GM21381 (cell line): ENCODE data around the gene PCED1B.

Experiments
- ATAC-seq: cut with Tn5 transposase; IDR thresholded peaks from one replicate; pipeline ENCODE4 v1.9.1; 2021; ENCODE audit warnings: mild to moderate bottlenecking, moderate library complexity; ENCODE audit not compliant: unreplicated experiment

The PCED1B gene

DNA sequence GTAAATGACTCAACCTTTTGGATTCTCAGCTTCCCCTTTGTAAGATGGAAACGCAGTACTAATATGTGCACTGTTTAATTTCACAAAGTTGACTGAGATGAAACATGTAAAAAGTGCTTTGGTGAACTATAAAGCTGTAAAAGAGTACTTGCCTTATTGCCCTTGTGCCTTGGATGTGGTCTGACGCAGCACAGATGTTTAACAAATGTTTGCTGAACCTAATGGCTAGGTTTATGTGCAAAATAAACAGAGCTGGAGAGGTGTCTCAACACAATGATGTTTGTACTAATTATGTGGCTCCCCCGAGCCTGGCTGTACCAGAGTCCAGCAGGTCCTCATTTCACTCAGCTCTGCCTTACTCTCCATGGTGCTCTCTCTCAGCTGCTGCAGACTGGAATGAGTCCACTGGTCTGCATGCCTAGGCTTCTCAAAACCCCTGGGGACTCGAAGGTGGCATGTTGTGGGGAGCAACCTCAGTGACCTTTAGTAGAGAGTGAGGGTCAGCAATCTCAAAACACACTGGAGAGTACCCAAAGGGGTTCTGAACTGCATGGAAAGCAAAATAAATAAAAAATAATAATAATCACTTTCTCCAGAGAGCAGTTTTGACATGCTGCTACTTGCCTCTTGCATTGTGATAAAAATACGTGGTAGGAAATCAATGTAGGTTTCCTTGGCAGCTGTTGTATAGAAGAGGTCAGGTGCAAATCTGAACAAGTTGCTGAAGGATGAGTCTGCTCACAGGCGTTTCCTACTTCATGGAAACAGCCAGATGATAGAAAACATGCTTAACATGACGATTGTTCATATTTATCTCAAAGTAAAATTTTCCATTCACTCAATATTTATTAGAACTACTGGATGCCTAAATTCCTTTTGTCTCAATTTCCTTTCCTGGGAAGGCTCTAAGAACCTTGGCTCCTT, 8.9 kb downstream of the PCED1B start:
- no peak for ATAC-seq

GRCh38 chr12:47091009-47091408, 11.6 kb downstream of the PCED1B start:
- ATAC-seq = no peak

GRCh38 chr12:47094804-47095203, 15.4 kb downstream of the PCED1B start:
- no peak for ATAC-seq

DNA sequence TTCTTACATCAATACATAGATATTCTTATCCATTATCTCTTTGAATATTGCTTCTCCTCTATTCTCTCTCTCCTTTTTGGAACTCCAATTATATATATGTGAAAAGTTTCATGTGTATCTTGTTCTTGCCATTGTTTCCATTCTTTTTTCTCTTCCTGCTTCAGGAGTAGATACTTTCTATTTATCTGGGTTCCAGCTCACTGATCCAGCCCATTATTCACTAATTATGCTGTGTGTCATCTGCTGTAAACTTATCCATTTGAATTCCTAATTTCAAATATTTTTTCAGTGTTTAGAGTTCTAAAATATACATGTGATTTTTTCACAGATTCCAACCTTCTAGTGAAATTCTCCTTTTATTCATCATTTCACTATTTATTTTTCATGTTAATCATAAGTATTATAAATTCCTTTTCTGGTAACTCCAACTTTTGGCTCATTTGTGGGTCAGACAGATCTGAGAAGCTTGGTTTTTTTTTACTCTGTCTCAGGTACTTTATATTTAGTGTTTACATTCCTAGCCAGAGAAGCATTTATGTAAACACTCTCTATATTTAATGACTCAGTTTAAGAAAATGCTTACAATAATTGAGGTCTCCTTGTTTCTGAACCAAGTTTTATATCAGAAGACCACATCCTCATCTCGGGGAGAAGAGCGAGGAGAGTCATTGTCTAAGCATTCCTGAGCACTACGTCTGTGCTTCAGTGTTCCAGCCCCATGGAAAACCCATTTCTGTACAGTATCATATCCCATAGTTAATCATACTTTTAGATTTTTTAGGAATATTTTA, 16.2 kb downstream of the PCED1B start:
- ATAC-seq = no peak

GRCh38 chr12:47097276-47097896, 18.0 kb downstream of the PCED1B start:
- no peak for ATAC-seq

GRCh38 chr12:47098099-47098498, 18.7 kb downstream of the PCED1B start:
- no peak for ATAC-seq

DNA sequence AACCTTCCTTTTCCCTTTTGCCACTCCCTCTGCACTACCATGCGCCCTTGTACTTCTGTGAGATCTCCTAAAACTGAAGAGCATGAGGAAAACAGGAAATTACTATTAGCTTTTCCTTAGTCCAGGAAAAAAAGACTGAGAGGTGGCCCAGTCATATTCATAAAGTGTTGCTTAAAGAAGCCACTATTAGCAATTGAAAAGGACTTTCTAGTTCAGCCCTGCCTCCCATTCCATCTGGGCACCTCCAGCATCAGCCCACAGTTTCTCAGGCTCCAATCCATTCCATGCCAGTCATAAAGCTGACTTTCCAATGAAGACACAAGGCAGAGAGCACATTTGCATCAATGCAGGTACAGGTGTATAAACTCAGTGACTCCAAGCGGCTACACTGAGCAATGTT, 20.2 kb downstream of the PCED1B start:
- no peak for ATAC-seq

GRCh38 chr12:47100160-47100559, 20.7 kb downstream of the PCED1B start:
- ATAC-seq = no peak

GRCh38 chr12:47102406-47102805, 23.0 kb downstream of the PCED1B start:
- ATAC-seq = no peak

DNA sequence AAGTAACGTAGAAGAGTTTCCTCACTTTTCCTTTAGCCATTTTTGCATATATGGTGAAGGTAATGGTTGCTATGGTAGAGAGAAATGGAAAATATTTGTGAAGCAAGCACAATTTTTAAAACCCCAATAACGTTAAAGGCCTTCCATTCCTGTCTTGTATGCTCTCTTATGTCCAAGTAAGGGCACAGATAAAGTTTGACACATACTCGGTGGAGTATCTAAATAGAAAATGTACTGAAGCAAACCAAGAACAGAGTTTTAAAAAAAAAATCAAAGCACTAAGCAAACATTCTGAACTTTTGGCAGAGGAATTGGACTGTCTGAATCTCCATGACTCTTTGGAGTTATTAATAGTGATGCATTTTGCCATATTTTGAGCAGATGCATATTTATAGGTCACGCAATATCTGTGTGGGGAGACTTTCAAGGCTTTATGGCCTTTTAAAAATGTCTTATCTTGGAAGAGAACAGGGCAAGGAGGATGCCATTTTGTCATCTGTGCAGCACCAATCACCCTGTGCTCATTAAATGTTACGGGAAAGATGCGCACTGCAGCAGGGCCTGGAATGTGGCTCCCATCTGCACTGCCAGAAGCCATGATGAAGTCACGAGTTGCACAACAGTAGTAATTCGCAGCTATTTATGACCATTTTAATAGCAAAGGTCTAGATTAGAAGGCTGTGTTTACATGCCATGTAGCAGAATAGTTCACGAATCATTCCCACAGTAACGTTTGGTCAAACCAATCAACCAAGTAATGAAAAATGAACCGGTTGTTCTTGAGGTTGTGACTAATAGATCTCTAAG, 23.6 kb downstream of the PCED1B start:
- no peak for ATAC-seq

- no peak for ATAC-seq
Measured at GRCh38 chr12:47105914-47106674, 26.7 kb downstream of the PCED1B start.

GRCh38 chr12:47107446-47107845, 28.0 kb downstream of the PCED1B start:
- ATAC-seq = no peak

DNA sequence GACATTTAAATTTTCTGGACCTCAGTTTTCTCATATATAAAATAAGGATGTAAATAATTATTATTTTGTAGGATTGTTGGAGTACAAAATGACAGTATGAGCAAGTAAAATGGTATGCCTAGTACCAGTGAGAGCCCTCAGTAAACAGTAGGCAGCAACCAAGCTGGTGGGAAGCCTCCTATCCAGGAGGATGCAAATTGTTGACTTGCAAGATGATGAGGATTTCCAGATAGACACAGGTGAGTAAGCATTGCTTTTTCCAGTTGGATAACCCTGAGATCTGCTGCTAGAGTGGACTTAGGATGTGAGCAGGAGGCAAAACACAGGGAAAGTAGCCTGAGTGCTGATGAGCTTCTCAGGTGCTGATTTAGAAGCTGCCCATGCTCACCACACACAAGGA, 28.5 kb downstream of the PCED1B start:
- no peak for ATAC-seq

DNA sequence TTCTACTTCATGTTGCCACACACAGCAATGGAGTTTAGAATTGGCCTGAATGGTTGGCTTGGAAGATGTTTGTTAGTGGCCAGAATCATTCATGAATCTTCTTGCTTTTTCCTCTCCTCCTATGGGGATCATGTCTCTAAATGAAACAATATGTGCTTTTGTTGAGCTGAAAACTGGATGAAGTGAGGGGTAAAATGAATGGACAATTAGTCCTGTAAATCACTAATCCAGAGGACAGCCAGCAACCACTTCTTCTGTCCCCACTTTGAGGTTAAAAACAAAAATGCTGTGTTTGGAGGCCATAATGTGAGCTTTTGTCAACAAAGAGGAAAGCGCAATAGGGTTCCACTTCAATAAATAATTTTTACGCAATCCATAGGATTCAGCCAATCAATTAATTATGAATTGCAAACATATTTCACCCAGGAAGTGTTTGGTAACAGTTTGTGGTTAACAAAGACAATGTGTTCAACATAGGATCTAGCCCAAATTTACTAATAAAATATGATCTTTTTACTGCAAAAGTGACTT, 30.7 kb downstream of the PCED1B start:
- no peak for ATAC-seq

- no peak for ATAC-seq
Measured at GRCh38 chr12:47110718-47111391, 31.4 kb downstream of the PCED1B start.

DNA sequence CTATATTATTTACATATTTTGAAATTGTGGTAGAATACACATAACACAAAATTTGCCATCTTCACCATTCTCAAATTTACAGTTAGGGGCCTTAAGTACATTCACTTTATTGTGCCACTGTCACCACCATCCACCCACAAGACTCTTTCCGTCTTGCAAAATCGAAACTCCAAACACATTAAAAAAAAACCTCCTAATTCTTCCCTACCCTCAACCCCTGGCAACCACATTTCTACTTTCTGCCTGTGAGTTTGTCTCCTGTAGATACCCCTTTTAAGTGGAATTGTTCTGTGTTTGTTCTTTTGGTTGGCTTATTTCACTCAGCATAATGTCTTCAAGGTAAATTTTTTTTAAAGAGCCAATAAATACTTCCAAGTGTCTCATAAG, 32.0 kb downstream of the PCED1B start:
- ATAC-seq = no peak

- ATAC-seq = no peak
Measured at GRCh38 chr12:47111854-47112253, 32.4 kb downstream of the PCED1B start.

DNA sequence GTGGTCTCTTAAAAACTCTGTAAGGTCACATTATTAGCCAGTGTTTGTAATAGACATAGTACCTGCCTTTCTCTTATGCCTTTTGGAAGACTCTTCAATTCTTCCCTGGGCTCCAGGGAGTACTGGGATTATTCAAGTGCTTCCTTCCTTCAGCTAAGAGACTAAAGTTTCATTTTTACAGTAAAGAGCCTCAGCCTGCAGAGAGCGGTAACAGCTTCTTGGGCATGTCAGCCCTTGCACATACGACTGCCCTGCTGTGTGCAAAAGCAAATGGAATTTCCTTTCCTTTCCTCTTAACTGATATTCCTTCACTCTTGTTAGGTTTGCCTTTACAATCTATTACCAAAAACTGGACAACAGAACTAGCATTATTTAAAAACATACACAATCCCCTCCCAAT, 33.3 kb downstream of the PCED1B start:
- ATAC-seq = no peak

DNA sequence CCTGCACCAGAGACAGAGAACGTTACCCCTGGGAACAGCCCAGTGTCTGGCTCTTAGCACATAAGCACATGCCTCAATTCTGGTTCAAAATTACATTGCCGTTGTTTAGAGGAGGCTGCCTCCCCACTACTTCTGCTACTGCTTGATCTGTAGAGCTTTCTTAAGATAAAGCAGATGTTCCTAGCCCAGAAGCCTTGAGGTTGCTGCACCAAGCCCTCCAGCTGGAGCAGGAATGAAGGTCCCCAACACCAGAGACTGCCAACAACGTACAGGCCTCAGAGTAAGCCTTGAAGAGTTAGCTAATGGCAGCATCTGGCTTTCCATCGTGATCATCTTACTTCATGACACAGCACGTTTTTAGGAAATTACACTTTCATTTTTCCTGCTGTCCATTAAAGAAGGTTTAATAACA, 35.1 kb downstream of the PCED1B start:
- no peak for ATAC-seq
